PFSK-1 (cell line): ENCODE measurements around the gene NR3C1.

Experiments used
- POLR2AphosphoS5 ChIP-seq: IDR thresholded peaks from 2 replicates; pipeline ENCODE4 v1.6.1; 2012; ENCODE audit warnings: low read depth, mild to moderate bottlenecking, control low read depth, low read length, moderate library complexity
- REST ChIP-seq, 2 experiments: IDR thresholded peaks; 2 replicates each; pipeline versions ENCODE4 v1.6.1 to v1.8.0; 2011 to 2012; ENCODE audit warnings: low read depth in 2 of 2, low read length in 2 of 2, control low read depth in 1 of 2, inconsistent platforms in 1 of 2, mild to moderate bottlenecking in 1 of 2, moderate library complexity in 1 of 2; ENCODE audit not compliant: insufficient read depth in 1 of 2
- SIN3A ChIP-seq: IDR thresholded peaks from 2 replicates; pipeline ENCODE4 v1.6.1; 2012; ENCODE audit warnings: mild to moderate bottlenecking, low read length, moderate library complexity, borderline replicate concordance; ENCODE audit not compliant: insufficient read depth
- TAF1 ChIP-seq: IDR thresholded peaks from 2 replicates; pipeline ENCODE4 v1.6.1; 2012; ENCODE audit warnings: low read length, control low read depth, borderline replicate concordance; ENCODE audit not compliant: insufficient read depth

GRCh38 chr5:143329843-143330242 is 73.6 kb downstream of the NR3C1 start:
- TF ChIP-seq SIN3A = no peak
- no peak for TF ChIP-seq POLR2AphosphoS5
- no peak for TF ChIP-seq TAF1
- no peak for TF ChIP-seq REST (IDR thresholded peaks at IDR 0.05; ENCODE audit: insufficient read depth in 1 of 2, low read depth in 2 of 2, low read length in 2 of 2)
